ENCODE results near the gene ANKS1B. TPM values are rescaled to one million over a fixed set of nuclear protein-coding genes. Genes with fewer than 3 reads are reported as not detected.

Gene ANKS1B
- total and polyA plus RNA-seq, 2 of the 4 experiments (the other 2 are of a cell fraction), result 0.17 to 0.18 TPM

DNA sequence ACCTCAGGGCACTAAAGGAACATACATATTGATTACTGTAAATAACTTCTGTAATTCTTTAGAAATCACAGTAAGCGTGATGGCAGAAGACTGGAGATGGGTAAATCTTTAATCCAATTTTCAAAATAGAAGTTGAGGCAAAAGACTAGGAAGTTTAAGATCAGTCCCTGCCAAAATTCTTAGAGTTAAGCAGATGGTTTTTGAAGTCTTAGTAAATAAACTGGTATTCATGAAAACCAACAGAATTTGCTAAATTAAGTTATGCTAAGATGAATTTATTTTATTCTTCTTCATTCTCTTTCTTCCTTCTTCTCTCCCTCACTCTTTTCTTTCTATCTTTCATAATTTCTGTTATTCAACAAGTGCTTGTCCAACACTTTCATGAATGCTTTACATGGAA lies 435.5 kb downstream of the ANKS1B start:
- no CpG with 5 or more reads among the region's 1 CpG for WGBS, 2 experiments (ENCODE audit: extremely low coverage in 2 of 2, insufficient read length in 1 of 2)
- no peak overlapping the region for H3K14ac ChIP-seq (replicated peaks; ENCODE audit: low read depth, low read length)
- POLR2A ChIA-PET (ENCODE audit: unreplicated experiment), result no interaction called here
- no peak overlapping the region for H2BK120ac ChIP-seq (ENCODE audit: low read depth, low read length)
- no peak overlapping the region for H3K4me2 ChIP-seq (ENCODE audit: low read depth, low read length)
- H2AK5ac ChIP-seq (ENCODE audit: low read depth, low read length), result no peak overlapping the region
- H2BK15ac ChIP-seq (ENCODE audit: low read depth, low read length), result no peak overlapping the region
- H3K4me3 ChIP-seq (ENCODE audit: insufficient read depth, low read depth, low read length), result no peak overlapping the region
- no peaks in the 10 kb centered on the region for H3K79me1 ChIP-seq (ENCODE audit: low read depth in 1 of 2, low read length in 2 of 2)
- H3K27me3 ChIP-seq (ENCODE audit: control insufficient read depth, insufficient read depth, low read length), result no peaks in the 10 kb centered on the region
- no peak overlapping the region for H3K4ac ChIP-seq (ENCODE audit: low read depth, low read length)
- no peak overlapping the region for H3K27ac ChIP-seq (ENCODE audit: insufficient read depth, low read length)
- no peaks in the 10 kb centered on the region for H3K9me1 ChIP-seq (ENCODE audit: insufficient read depth, low read length)
- TF ChIP-seq CHD1 (IDR thresholded peaks at IDR 0.05; ENCODE audit: low read depth, low read length) (no peak), MXI1 (IDR thresholded peaks at IDR 0.05; ENCODE audit: borderline replicate concordance, low read depth, low read length) (no peak), MAZ (IDR thresholded peaks at IDR 0.05; ENCODE audit: borderline replicate concordance, low read depth, low read length) (no peak), MAFK (IDR thresholded peaks at IDR 0.05; ENCODE audit: low read depth, low read length) (no peak)
- TF ChIP-seq, protein P1, sequence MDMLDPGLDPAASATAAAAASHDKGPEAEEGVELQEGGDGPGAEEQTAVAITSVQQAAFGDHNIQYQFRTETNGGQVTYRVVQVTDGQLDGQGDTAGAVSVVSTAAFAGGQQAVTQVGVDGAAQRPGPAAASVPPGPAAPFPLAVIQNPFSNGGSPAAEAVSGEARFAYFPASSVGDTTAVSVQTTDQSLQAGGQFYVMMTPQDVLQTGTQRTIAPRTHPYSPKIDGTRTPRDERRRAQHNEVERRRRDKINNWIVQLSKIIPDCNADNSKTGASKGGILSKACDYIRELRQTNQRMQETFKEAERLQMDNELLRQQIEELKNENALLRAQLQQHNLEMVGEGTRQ (IDR thresholded peaks at IDR 0.05; ENCODE audit: low read depth, low read length), result no peak
- no peak for ATAC-seq (ENCODE audit: low read depth)
- in situ Hi-C loops (cut with MboI; ENCODE audit: low sequenced_read_pairs), result no loop called here
- H4K5ac ChIP-seq (ENCODE audit: low read depth, low read length), result no peak overlapping the region
- H2AFZ ChIP-seq (replicated peaks; ENCODE audit: low read length, poor library complexity), result no peak overlapping the region
- H3K56ac ChIP-seq (ENCODE audit: extremely low read depth, insufficient read depth, low read length), result no peak overlapping the region
- no peaks in the 10 kb centered on the region for H3K4me1 ChIP-seq (ENCODE audit: control insufficient read depth, insufficient read depth, low read length)
- CTCF ChIA-PET, result no interaction called here
- H3K23ac ChIP-seq (ENCODE audit: low read depth, low read length), result no peak overlapping the region
- H3K9ac ChIP-seq (ENCODE audit: low read depth, low read length), result no peak overlapping the region
- no peaks in the 10 kb centered on the region for H4K20me1 ChIP-seq (ENCODE audit: insufficient read depth, low read length)
- no TSS peak for BruUV-seq (replicated peaks)
- no peak for DNase-seq
- H2BK20ac ChIP-seq (ENCODE audit: low read depth, low read length), result no peak overlapping the region
- no peak overlapping the region for H3K18ac ChIP-seq (ENCODE audit: low read depth, low read length)
- H2BK5ac ChIP-seq (ENCODE audit: low read depth, low read length, poor library complexity, severe bottlenecking), result no peak overlapping the region
- H4K8ac ChIP-seq (ENCODE audit: low read depth in 2 of 2, low read length in 2 of 2), result no peak overlapping the region
- H3K36me3 ChIP-seq (ENCODE audit: control insufficient read depth, insufficient read depth, low read length), result no peaks in the 10 kb centered on the region
- no peak overlapping the region for H2AK9ac ChIP-seq (replicated peaks; ENCODE audit: low read depth, low read length, poor library complexity)
- intact Hi-C loops (cut with micrococcal nuclease), result no loop called here
- dilution Hi-C loops (cut with HindIII; ENCODE audit: low sequenced_read_pairs, unreplicated experiment), result no loop called here
- peaks cover 2% of the 10 kb centered on the region; the same call in 1 of the 2 replicates for H3K9me3 ChIP-seq (ENCODE audit: control insufficient read depth, insufficient read depth, low read length)
- no peak overlapping the region for H4K91ac ChIP-seq (ENCODE audit: insufficient read depth, low read depth, low read length)

All from IMR-90 (cell line).